SH-SY5Y (cell line): ENCODE measurements around the gene ALDH1A3.

Experiments
- GATA2 ChIP-seq: IDR thresholded peaks from 2 replicates; pipeline ENCODE4 v1.6.1; 2011; ENCODE audit warnings: mild to moderate bottlenecking, low read depth, low read length
- GATA3 ChIP-seq: IDR thresholded peaks from 2 replicates; pipeline ENCODE4 v1.6.1; 2011; ENCODE audit warnings: low read depth, mild to moderate bottlenecking, low read length, moderate library complexity

ALDH1A3 gene

GRCh38 chr15:100914876-100915275 lies 35.2 kb downstream of the ALDH1A3 start:
- TF ChIP-seq GATA2: no peak
- no peak for TF ChIP-seq GATA3

GRCh38 chr15:100918034-100918689 lies 38.5 kb downstream of the ALDH1A3 start:
- TF ChIP-seq GATA3 (no peak), GATA2 (no peak)

- TF ChIP-seq GATA2 (no peak), GATA3 (no peak)
Observed at GRCh38 chr15:100918690-100919480, 39.3 kb downstream of the ALDH1A3 start, which contains the start of gene LRRK1. Gene LRRK1, plus strand, starts transcription at chr15:100919357. Its CDS starts 5,276 bp downstream, at chr15:100924633.

- no peak for TF ChIP-seq GATA2
- no peak for TF ChIP-seq GATA3
Observed at GRCh38 chr15:100919481-100920405, 40.1 kb downstream of the ALDH1A3 start.

- no peak for TF ChIP-seq GATA2
- no peak for TF ChIP-seq GATA3
Observed at GRCh38 chr15:100920516-100921135, 41.0 kb downstream of the ALDH1A3 start.

GRCh38 chr15:100922192-100923040 lies 42.8 kb downstream of the ALDH1A3 start:
- no peak for TF ChIP-seq GATA2
- no peak for TF ChIP-seq GATA3

GRCh38 chr15:100923076-100923475 lies 43.4 kb downstream of the ALDH1A3 start:
- TF ChIP-seq GATA3: no peak
- TF ChIP-seq GATA2: no peak

- TF ChIP-seq GATA3: no peak
- TF ChIP-seq GATA2: no peak
Observed at GRCh38 chr15:100923902-100924301, 44.3 kb downstream of the ALDH1A3 start.

- TF ChIP-seq GATA3 (no peak), GATA2 (no peak)
Observed at GRCh38 chr15:100924436-100924835, 44.8 kb downstream of the ALDH1A3 start.

- TF ChIP-seq GATA2 (no peak), GATA3 (no peak)
Observed at GRCh38 chr15:100925480-100925879, 45.8 kb downstream of the ALDH1A3 start.

GRCh38 chr15:100926258-100926657 lies 46.6 kb downstream of the ALDH1A3 start:
- TF ChIP-seq GATA3: no peak
- TF ChIP-seq GATA2: no peak

- TF ChIP-seq GATA2: no peak
- TF ChIP-seq GATA3: no peak
Observed at GRCh38 chr15:100926971-100927756, 47.5 kb downstream of the ALDH1A3 start.
